HG03159 (cell line): ENCODE data around the gene CHRND.

ENCODE experiments used
- ATAC-seq: cut with Tn5 transposase; IDR thresholded peaks from one replicate; pipeline ENCODE4 v1.9.1; 2021; ENCODE audit warnings: mild to moderate bottlenecking, moderate library complexity; ENCODE audit not compliant: unreplicated experiment

The CHRND gene

DNA sequence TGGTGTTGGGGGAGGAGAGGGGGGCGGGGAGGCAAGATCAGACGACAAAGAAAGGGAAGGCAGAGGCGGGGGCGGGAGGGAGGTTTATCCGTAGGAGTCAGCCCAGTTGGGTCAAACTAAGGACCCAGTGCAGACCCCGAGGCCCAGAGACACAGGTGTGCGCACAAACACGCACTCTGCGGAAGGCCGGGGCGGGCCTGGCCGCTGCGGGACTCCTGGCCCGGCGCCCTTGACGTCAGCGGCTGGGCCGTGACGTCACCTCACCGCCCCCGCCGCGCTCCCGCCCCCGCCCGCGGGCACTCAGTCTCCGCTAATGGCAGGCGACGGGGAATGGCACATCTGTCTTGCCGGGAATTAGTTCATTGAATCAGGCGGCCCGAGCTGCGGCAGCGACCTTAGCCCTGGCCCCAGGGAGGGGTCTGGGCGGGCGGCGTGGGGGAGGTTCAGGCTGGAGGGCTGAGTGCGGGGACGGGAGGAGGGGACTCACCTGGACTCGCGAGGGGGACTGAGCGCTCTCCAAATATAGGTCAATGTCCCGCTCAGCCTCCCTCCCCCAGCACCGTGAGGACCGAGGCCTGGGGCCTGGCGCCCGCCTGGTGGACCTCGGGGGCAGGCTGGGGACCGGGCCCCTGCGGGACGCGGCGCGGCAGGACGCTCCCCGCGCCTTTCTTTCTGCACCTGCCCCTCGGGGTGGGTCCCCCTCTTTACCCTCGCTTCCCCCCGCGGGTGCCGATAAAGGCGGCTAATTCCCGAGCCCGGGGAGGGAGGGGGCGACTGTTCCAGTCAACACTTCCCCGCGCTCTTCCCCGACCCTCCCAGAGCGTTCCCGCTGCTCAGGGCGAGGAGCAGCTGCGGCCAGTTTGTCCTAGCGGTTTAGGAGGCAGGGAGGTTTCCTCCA lies 22.8 kb upstream of the CHRND start:
- ATAC-seq: no peak

DNA sequence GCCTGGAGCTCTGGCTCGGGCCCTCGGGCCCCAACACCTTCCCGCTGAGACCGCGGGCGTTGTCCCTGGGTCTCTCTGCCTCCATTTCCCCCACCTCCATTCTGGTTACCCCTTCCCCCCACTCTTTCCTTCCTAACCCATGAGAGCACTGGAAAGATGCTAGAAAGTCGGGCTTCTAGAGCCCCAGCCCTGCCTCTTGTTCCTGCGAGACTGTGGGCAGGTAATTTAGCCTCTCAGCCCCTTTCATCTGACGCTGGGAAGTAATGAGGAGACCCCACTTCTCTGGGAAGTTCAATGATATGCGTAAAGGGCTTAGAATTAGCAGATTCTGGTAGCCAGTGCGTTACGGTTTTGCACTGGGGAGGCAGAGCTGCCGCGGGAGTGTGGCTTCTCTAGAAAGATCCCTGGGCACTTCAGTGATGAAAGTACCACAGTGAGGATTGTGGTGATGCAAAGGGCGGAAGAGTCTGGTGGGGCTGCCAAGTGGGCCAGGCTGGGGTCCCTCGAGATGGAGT lies 22.1 kb upstream of the CHRND start:
- no peak for ATAC-seq

DNA sequence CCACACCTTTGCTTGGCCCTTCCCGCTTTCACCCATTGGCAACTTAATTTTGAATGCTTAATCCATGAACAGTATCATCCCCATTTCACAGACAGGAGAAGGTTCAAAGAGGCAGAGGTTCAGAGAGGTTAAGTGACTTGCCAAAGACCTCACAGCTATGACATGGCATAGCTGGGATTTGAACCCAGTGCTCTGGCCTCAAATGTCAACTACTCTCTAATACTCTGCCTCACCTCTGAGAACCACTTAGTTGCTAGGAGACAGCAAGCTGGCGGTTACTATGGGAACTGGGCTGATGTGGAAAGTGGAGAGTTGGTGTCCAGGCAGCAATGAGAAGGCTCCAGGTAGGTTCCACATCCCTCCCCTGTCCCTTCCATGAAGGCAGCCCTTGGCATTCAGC lies 21.5 kb upstream of the CHRND start:
- ATAC-seq: no peak

DNA sequence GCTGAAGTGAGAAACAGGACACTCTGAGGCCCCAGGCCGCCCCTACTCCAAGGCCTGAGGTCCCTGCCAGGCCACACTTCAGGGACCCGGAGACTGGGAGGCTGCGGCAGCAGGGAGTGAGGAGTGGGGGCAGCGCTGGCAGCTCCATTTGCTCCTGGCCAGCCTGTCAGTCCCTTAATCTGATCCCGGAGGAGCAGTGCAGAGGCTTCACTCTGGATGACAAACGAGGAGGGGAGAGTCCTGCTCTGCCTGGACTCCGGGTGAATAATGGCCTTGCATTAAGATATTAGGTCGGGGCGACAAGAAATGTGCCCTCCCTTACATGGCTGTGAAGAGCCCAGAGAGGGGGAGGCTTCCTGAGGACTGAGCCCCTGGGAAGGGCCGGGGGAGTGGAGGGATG lies 20.1 kb upstream of the CHRND start:
- no peak for ATAC-seq

DNA sequence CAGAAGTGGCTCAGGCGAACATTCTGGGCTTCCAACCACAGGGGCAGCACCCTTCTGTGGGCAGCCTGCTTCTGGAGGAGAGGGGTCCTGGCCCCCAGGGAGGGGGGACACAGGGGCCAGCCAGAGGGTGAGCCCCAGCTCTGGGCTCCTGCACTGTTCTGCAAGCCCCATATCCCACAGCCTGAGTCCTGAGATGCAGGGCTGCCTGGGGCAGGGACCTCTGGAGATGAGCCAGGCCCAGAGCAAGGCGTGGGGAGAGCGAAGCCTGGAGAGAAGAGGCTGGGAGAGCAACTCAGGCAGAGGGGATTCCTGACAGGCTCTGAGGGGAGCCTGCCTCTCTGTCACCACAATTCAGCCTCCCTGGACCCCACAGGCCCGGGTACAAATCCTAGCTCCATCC lies 19.3 kb upstream of the CHRND start:
- no peak for ATAC-seq

DNA sequence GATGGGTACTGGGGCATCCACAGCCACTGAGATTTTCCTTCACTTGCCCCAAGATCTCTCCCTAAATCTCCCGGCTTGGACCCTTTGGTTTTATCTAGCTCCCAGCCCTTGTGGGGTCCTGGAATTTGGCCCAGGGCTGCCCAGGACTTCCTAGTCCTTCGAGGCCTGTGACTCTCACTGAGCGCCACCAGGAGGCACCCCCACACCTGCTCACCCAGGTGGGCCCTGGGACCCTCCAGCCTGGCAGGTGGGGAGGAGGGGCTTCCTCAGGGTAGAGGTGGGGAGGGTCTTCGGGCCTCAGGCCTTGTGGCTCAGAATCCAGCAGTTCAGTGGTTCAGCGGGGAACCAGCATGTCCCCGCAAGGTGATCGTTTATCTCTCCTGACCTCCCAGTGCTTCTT lies 17.7 kb upstream of the CHRND start:
- no peak for ATAC-seq

DNA sequence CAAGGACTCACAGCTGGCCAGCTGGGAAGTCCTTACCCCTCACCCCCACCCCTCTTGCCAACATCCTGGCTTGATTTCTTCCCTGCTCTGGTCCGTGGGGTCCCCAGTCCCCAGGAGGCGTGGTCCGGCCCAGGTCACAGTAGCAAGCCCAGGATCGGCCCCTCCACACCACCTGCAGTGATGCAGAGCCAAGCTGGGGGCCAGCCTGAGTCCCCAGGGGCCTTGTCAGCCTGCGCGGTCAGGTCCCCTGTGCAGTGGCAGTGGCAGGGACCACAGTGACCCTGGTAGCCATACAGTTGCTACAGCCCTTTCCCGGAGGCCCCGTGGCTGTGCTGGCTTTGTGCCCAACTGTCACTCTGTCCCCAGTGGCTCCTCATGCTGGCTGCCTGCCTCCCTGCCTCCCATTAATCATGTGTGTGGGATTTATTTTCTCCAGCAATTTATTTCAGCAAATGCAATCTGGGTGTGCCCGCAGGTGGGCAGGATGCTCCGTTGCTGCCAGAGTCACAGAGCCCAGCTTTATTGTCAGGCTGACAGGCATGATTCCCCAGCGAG lies 14.5 kb upstream of the CHRND start:
- no peak for ATAC-seq

DNA sequence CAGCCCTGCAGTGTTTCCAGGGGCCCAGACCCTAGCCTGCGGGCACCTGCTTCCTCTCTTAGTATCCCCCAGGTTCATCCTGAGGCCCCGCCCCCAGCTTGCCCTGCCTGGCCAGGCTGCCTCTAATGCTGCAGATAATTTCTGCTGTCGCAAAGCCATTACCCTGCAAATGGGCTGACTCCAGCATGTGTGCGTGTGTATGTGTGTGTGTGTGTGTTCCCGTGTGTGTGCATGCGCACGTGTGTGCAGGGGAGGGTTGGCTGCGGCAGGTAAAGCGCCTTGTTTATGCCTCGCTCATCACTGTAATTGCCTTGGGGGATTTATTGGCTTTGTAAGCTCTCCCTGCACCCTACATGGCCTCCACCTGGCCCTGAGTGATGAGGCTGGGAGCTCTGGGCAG lies 13.4 kb upstream of the CHRND start:
- no peak for ATAC-seq

DNA sequence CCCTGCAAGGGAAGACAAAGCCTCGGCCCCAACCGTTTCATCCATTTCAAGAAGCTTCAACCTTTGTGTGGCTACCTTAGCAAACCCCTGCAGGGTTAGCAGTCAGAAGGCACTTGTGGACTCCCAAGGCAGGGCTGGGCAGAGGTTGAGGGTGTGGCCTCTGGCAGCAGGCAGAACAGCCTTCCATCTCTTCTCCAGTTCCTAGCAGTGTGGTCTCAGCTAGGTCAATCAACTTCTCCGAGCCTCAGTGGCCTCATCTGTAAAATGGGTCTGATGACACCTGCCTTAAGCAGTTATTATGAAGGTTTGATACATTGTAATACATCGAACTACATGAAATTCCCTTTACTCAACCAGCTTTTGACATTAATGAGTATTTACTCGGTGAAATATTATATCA lies 12.6 kb upstream of the CHRND start:
- no peak for ATAC-seq

DNA sequence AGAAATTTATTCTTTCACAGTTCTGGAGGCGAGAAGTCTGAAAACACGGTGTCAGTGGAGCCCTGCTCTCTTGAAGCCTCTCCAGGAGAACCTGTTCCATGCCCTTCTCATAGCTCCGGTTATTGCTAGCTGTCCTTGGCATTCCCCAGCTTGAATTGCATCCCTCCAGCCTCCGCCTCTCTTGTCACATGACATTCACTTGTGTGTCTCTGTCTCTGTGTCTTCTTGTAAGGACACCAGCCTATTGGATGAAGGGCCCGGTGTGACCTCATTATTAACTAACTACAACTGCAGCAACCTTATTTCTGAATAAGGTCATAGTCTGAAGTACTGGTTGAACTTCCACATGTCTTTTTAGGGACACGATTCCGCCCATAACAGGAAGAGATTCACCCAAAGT lies 10.3 kb upstream of the CHRND start:
- ATAC-seq: no peak

DNA sequence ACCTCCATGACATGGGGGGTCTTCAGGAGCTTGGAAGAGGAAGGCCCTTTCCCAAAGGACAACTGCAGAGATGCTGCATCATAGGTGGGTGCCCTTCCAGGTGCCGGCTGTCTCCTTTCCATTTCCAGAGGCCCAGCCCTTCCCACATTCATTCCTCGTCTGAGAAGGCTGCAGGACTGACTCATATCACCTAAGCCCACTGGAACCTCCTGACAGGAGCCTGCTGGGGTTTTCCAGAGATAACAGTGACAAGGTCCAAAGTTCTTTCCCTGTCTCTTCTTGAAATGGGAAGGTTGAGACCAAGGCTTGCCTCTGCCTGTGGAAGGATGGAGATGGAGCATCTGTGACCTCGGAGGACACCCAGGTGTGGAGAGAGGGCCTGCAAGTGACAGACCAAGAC lies 9.4 kb upstream of the CHRND start:
- no peak for ATAC-seq

DNA sequence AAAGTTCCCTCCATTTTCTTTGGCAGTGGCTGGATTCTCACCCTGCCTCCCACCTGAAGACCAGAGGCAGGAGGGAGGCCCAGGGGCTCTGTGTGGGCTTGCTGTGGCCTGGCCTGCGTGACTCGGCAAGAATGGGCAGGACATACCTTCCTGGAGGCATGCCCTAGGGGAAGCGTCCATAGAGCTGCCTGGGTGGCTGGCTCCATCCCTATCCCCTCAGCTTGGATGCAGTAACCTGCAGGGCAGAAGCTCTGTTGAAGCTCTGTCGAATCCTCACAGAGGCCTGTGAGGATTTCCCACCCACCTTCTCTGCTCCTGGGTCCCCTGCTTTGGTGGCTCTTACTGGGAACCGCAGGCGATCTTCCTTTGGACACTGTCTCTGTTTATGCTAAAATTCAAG lies 7.1 kb upstream of the CHRND start:
- ATAC-seq: no peak

DNA sequence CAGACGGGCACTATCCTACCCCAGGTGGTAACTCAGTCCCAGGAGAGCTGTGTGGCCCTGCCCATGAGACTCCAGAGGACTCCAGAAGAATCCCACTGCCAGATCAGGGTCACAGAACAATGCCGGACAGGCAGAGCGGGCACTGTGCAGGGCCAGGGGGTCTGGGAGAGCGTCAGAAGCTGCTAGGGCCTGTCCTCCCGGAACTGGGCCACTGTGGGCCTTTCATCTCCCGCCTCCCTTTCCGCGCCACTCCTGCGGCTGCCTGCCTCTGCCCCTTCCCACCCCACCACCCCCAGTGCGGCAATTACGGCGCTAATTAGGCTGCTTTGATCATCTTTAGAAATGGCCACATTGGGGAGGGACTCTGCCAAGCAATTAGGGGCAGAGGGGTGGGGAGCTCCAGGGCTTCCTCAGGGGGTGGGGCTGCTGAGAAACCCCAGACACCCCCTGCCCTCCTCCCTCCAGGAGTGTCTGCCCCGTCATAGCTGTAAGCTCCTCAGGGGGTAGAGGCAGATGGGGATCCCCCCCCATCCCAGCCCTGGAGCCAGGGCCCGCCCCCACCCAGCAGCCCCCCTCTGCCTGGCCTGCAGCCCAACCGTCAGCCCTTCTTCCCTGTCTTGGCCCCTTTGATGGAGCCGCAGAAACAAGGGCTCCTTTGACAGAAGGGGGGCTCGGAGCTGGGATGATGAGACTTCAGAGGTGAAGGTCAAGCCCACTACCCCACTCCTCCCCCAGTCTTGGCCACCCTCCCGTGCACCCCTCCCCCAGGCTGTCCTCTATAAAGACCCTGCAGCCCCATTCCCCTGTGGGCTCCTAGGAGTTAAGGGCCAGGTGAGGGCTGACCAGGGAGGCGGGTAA lies 6.2 kb upstream of the CHRND start, which contains the start of gene PRSS56:
TSS of gene PRSS56 (plus strand) at position 808 of the 858 bp plus-strand sequence. CDS start 211 bp downstream, outside the sequence.
- ATAC-seq: no peak

DNA sequence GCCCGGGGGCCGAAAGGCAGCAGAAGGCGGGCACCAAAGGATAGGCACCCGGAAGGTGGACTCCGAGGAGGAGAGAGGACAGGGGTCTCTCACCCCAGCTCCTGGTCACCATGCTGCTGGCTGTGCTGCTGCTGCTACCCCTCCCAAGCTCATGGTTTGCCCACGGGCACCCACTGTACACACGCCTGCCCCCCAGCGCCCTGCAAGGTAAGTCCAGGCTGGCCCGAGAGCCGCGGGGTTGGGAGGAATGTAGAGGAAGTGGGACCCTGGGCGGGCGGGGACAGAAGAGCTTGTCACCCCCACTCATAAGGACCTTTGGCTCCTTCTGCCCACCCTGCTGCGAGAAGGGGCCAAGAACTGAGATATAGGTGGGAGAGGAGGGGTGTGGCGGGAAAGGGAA lies 5.5 kb upstream of the CHRND start:
- no peak for ATAC-seq

DNA sequence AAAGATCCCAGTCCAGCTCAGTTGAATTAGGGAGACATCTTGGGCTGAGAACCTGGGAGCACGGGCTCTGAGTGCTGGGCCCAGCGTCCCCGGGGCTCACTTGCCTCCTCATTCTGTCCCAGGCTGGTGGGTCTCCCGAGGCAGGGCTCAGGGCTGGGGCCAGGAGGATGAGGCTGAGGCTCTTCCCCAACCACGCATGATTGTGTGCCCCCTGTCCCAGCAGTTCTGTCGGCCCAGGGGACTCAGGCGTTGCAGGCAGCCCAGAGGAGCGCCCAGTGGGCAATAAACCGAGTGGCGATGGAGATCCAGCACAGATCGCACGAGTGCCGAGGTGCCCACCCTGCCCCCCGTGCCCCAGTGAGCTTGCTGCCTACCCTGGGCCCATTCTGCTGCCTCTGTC lies 4.9 kb upstream of the CHRND start:
- ATAC-seq: no peak

DNA sequence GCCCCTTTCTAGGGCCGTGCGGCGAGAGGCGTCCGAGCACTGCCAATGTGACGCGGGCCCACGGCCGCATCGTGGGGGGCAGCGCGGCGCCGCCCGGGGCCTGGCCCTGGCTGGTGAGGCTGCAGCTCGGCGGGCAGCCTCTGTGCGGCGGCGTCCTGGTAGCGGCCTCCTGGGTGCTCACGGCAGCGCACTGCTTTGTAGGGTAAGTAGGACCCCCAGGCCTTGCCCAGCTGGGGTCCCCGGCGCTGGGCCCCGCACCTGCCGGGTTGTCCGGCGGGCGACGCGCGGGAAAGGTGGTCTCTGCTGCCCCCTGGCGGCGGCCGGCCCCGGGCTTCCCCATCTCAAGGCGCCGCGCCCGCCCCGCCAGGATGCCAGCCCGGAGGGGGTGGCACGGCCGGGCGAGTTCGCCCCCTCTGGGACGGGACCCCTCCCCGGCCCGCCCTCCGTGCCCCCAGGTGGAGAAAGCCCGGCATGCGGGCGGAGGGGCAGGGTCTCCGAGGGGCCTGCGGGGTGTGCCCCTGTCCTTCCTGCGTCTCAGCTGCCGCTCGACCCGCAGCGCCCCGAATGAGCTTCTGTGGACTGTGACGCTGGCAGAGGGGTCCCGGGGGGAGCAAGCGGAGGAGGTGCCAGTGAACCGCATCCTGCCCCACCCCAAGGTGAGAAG lies 3.9 kb upstream of the CHRND start:
- ATAC-seq: no peak

DNA sequence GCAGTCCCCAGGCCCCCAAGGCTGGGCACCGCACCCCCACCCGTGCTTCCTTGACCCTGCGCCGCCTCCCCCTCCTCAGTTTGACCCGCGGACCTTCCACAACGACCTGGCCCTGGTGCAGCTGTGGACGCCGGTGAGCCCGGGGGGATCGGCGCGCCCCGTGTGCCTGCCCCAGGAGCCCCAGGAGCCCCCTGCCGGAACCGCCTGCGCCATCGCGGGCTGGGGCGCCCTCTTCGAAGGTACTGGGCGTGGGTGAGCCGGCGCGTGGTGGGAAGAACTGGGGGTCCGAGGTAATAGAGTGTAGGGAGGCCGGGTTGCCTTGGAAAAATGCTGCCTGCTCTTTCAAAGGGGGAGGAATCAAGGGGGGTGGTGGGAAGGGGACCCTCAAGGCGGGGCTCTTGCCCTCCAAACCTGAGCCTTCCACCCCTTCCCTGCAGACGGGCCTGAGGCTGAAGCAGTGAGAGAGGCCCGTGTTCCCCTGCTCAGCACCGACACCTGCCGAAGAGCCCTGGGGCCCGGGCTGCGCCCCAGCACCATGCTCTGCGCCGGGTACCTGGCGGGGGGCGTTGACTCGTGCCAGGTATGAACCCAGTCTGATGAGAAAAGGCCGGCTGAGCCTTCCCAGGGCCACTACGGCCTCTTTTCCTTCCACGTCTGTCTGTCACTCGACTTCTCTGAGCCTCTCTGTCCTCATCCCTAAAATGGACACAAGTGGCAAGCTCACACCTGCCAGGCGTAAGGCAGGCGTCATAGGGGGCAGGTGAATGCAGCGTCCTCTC lies 3.1 kb upstream of the CHRND start:
- no peak for ATAC-seq

DNA sequence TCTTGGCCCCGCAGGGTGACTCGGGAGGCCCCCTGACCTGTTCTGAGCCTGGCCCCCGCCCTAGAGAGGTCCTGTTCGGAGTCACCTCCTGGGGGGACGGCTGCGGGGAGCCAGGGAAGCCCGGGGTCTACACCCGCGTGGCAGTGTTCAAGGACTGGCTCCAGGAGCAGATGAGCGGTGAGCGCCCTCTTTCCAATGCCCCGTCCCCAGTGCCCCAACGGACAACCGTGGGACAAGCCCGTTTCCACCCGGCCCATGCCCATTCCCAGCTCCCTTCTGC lies 2.6 kb upstream of the CHRND start:
- ATAC-seq: no peak

DNA sequence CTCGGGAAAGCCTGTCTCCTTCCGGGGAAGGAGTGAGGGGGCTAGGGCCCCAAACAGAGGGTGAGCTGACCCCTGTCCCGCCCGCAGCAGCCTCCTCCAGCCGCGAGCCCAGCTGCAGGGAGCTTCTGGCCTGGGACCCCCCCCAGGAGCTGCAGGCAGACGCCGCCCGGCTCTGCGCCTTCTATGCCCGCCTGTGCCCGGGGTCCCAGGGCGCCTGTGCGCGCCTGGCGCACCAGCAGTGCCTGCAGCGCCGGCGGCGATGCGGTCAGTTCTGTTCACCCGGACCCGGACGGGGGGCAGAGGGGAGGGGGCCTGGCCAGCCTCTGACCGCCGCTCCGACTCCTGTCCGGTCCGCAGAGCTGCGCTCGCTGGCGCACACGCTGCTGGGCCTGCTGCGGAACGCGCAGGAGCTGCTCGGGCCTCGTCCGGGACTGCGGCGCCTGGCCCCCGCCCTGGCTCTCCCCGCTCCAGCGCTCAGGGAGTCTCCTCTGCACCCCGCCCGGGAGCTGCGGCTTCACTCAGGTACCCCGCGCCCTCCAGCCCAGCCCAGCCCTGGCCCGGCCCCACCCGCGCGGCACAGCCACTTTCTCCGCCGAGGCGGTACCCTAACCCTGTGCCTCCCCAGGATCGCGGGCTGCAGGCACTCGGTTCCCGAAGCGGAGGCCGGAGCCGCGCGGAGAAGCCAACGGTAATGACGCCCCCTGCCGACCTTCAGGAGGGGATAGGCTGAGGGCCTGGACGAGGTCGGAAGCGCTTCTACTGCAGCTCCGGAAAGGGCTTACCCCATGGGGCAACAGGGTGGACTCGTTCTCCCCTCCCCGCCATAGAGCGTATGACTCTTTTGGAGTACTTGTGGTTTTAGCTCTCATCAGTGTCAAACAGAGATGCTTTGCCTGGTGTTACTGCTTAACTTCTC lies 2.0 kb upstream of the CHRND start:
- ATAC-seq: no peak
